HG03469 (cell line): Measurements from ENCODE around the gene SIGLEC10.

Source experiments
- ATAC-seq: cut with Tn5 transposase; IDR thresholded peaks from one replicate; pipeline ENCODE4 v1.9.1; 2021; ENCODE audit warnings: mild to moderate bottlenecking, moderate library complexity, moderate number of reproducible peaks; ENCODE audit not compliant: unreplicated experiment

Gene SIGLEC10

DNA sequence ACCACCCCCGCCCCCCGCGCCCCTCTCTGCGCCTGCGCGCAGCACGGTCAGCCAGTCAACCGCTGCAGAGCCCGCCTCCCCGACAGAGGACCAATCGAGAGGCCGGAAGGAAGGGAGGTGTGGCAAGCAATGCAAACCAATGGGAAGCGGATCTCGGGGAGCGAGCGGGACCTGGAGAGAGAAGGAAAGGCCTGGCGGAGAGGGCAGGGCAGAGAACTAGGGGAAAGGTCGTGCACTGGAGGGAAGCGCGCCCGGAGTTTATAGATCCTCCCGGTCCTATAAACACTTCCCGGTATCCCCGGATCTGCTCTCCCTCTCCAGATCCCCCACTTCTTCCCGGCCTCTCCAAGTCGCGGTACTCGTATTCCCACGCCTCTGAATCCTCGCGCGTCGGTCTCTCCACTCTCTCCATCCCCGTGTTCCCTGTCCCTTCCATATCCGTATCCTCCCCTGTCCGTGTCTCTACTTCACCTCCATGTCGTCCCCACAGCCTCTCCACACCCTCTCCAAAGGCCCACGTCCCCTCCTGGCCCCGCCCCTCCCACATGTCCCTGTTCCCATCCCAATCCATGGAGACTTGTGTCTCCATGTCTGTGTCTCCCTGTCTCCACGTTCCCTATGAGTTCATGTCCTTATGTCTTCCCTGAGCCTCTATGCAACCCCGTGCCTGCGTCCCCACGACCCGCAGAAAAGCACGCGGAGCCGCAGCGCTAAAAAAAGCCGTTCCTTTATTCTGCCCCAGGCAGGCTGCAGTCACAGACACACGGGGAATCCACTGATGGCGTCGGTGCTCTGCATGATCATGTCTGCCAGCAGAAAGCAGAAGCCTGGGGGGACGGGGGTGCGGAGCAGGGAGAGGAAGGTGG is 50.8 kb downstream of the SIGLEC10 start:
- ATAC-seq = peak; percentile 27

GRCh38 chr19:51365965-51366388 is 51.5 kb downstream of the SIGLEC10 start, which contains the start of gene ETFB:
TSS of gene ETFB (minus strand) at chr19:51366388. CDS start at chr19:51366326, 62 bp downstream.
- no peak for ATAC-seq

DNA sequence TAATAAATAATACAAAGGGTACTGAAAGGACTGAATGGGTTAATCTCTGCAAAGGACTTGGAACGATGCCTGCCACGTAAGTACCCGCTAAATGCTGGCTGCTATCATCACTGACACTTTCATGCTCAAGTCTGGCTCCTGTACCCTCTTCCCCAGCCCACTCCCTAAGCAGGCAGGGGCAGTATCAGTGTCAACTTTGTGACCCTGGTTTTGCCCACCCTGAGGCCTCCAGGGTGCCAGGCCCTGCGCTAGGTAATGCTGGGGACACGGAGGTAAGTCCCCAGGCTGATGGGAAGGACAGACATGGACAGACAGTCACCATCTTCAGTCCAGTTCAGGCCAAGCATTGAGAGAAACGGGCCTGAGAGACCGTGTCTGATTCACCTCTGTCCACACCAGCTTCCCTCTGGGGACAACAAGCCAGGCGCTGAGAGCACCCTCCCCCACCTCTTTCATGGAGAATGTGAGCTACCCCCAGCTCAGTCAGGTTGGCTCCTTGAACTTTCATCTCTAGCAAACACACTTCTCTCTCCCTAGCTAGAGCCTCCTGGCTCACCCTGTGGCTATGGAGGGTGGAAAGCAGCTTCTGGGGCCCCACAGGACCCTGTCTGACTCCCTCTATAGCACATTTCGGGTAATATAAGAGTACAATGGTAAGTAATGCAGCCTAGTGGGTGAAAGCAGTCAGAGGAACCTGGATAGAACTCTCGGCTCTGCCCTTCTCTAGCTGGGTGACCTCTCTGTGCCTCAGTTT is 52.1 kb downstream of the SIGLEC10 start:
- ATAC-seq = no peak

- no peak for ATAC-seq
Observed at GRCh38 chr19:51364200-51365106, 53.0 kb downstream of the SIGLEC10 start.

DNA sequence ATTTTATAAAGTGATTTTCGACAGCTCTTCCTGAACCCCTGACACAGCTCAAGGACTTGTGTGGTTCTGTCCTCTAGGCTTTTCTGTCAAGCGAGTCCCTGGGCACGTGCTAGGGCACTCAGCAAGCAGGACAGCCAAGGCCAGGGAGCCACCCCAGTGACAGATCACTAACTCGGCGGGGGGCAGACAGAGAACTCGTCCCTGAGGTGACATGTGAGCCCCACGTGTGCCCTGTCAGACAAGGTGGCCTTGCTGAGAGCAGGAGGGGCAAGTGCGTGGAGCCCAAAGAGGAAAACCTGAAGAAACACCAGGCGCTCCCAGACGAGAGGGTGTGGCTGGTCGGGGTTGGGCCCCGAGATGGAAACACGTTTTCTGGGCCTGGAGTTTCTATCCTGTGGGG is 56.2 kb downstream of the SIGLEC10 start:
- ATAC-seq = no peak
